Measurements from ENCODE around the gene SLC35B1. TPM values are rescaled to one million over a fixed set of nuclear protein-coding genes. Genes with fewer than 3 reads are reported as not detected.

Gene SLC35B1
- polyA plus RNA-seq, 1 of the 3 experiments (the other 2 are of a cell fraction), result 89.8 TPM

- no peaks in the 10 kb centered on the region for H3K27me3 ChIP-seq (ENCODE audit: insufficient read depth)
- no peaks in the 10 kb centered on the region for H3K9me2 ChIP-seq
- H3K79me2 ChIP-seq (ENCODE audit: insufficient read depth), result no peaks in the 10 kb centered on the region
- no peaks in the 10 kb centered on the region for H3K9me3 ChIP-seq
- no peak overlapping the region for H2AFZ ChIP-seq (ENCODE audit: low read depth)
- H3K4me3 ChIP-seq (ENCODE audit: low read depth in 2 of 2, low read length in 1 of 2), result no peak overlapping the region; a peak in 1 of 4 replicates
- no peak for DNase-seq
- no peak overlapping the region for H3K9ac ChIP-seq
- POLR2A ChIA-PET, result interaction anchor here (0.6 to 2.2 kb wide), 3 partner anchors 12 to 130 kb away, joined by 4 to 6 read pairs (median 5); partner anchors contain the start of gene SLC35B1
- TF ChIP-seq RFX5 (IDR thresholded peaks at IDR 0.05; ENCODE audit: low read length) (no peak), GABPA (IDR thresholded peaks at IDR 0.05; ENCODE audit: low read depth) (no peak), CHD2 (IDR thresholded peaks at IDR 0.05; ENCODE audit: low read length, partially characterized antibody) (no peak), SIN3A (IDR thresholded peaks at IDR 0.05; ENCODE audit: borderline replicate concordance, low read depth, low read length) (no peak)
- no peak overlapping the region for H3K27ac ChIP-seq (ENCODE audit: low read depth in 2 of 2, low read length in 1 of 2)
- peaks cover 2% of the 10 kb centered on the region for H3F3A ChIP-seq (replicated peaks; ENCODE audit: insufficient read depth)
- H3K4me2 ChIP-seq, result no peak overlapping the region
- CTCF ChIA-PET, result interaction anchor here (0.6 to 50.8 kb wide), 44 partner anchors 10 to 431 kb away, joined by 3 to 2107 read pairs (median 4); partner anchors contain the start of genes FAM117A, NGFR, NXPH3 and PHB1
- peaks cover under 1 to 2% of the 10 kb centered on the region in 2 experiments for H3K36me3 ChIP-seq (replicated peaks in 1 of 2; ENCODE audit: control insufficient read depth in 1 of 2, insufficient read depth in 2 of 2, low read length in 1 of 2)
- 32% methylated on average over 5 of the region's 5 CpGs for WGBS (ENCODE audit: low lambda C conversion rate)
- no peaks in the 10 kb centered on the region for H4K20me1 ChIP-seq (ENCODE audit: insufficient read depth)
- peaks cover 0 to 2% of the 10 kb centered on the region in 2 experiments; a peak in 1 of 4 replicates for H3K4me1 ChIP-seq (ENCODE audit: control insufficient read depth in 1 of 2, insufficient read depth in 2 of 2, low read depth in 1 of 2, low read length in 1 of 2)
Observed at GRCh38 chr17:49695698-49696232, 12.0 kb downstream of the SLC35B1 start.

GRCh38 chr17:49694847-49695697 lies 12.7 kb downstream of the SLC35B1 start:
- WGBS (ENCODE audit: low lambda C conversion rate), result 15% methylated on average over 16 of the region's 16 CpGs
- Histone ChIP-seq H3K9me2 (no peaks in the 10 kb centered on the region), H3K36me3 (replicated peaks in 1 of 2; ENCODE audit: control insufficient read depth in 1 of 2, insufficient read depth in 2 of 2, low read length in 1 of 2) (no peaks in the 10 kb centered on the region), H3K4me3 (ENCODE audit: low read depth in 2 of 2, low read length in 1 of 2) (no peak overlapping the region; a peak in 1 of 4 replicates), H3K27me3 (ENCODE audit: insufficient read depth) (no peaks in the 10 kb centered on the region), H3K4me1 (ENCODE audit: control insufficient read depth in 1 of 2, insufficient read depth in 2 of 2, low read depth in 1 of 2, low read length in 1 of 2) (peaks cover 0 to 2% of the 10 kb centered on the region in 2 experiments; a peak in 1 of 4 replicates), H4K20me1 (ENCODE audit: insufficient read depth) (no peaks in the 10 kb centered on the region), H2AFZ (ENCODE audit: low read depth) (peak overlapping the region; percentile 38; the same call in 1 of the 2 replicates), H3K27ac (ENCODE audit: low read depth in 2 of 2, low read length in 1 of 2) (no peak overlapping the region), H3F3A (replicated peaks; ENCODE audit: insufficient read depth) (no peaks in the 10 kb centered on the region), H3K79me2 (ENCODE audit: insufficient read depth) (no peaks in the 10 kb centered on the region), H3K9me3 (no peaks in the 10 kb centered on the region), H3K9ac (no peak overlapping the region), H3K4me2 (no peak overlapping the region)
- DNase-seq, result peak; percentile 82
- peak; percentile 98 for TF ChIP-seq RAD21 (IDR thresholded peaks at IDR 0.05; ENCODE audit: low read length)
- TF ChIP-seq CTCF (IDR thresholded peaks at IDR 0.05), result peak; percentile 100
- peak; percentile 99 for TF ChIP-seq SMC3 (IDR thresholded peaks at IDR 0.05; ENCODE audit: low read depth, low read length)
- no peak for TF ChIP-seq USF2 (IDR thresholded peaks at IDR 0.05; ENCODE audit: borderline replicate concordance, low read depth, low read length)
- CTCF ChIA-PET, result interaction anchor here (0.6 to 50.8 kb wide), 37 partner anchors 10 to 431 kb away, joined by 3 to 2107 read pairs (median 4); partner anchors contain the start of genes NGFR, NXPH3, PHB1 and SLC35B1
- POLR2A ChIA-PET, result interaction anchor here (1.0 to 2.2 kb wide), 2 partner anchors 13 to 129 kb away, joined by 5 to 6 read pairs; partner anchors contain the start of gene SLC35B1
